PC-9 (cell line): Measurements from ENCODE around the gene ABHD4.

ENCODE experiments used
- CTCF ChIP-seq: fragments of 200-600 bp; sonication (generic); conservative IDR thresholded peaks from 2 replicates; pipeline ENCODE4 v1.6.1; 2017; ENCODE audit warnings: mixed run types, antibody characterized with exemption, mild to moderate bottlenecking, moderate library complexity
- EZH2 ChIP-seq: fragments of 200-600 bp; sonication (generic); IDR thresholded peaks from 2 replicates; pipeline ENCODE4 v1.8.0; 2017; ENCODE audit warnings: antibody characterized with exemption, low read depth

DNA sequence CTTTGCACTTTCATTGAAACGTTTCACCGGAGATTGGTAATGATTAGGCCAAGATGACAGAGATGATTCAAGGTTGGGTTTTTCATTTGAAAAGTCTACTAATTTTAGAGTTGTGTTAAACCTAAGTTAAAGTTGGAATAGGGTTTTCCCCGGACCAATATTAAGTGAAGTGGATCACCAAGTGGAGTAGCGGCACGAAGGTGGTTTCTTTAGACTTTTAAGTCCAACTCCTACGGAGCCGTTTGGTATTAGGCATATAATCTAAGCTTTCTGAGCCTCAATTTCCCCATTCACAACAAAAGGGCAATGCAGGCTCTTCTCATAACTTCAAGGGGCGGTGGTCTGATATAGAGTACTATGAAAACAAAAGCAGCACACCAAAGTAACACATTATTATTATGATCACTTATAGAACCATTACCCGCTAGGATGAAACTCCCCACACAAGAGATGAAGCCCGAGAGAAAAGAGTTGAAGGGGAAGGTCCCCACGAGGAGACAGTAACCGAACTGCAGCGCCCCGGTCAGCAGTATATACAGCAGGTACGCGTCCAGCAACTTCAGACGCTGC lies 9.5 kb upstream of the ABHD4 start:
- TF ChIP-seq CTCF (no peak), EZH2 (no peak)
